Measurements from ENCODE around the gene PRDM15. TPM values are rescaled to one million over a fixed set of nuclear protein-coding genes. Genes with fewer than 3 reads are reported as not detected.

PRDM15 gene
- total RNA-seq, 1 experiment from 2014 or later, result 16.7 TPM

- no TSS peak for BruUV-seq (replicated peaks)
- DNase-seq (ENCODE audit: low spot score), result no peak
- no peak for TF ChIP-seq CTCF (conservative IDR thresholded peaks at IDR 0.05; ENCODE audit: low read depth, low read length)
- TF ChIP-seq EZH2 (IDR thresholded peaks at IDR 0.05; ENCODE audit: borderline replicate concordance, low read depth, low read length, poor library complexity, severe bottlenecking), result no peak
- intact Hi-C loops (cut with micrococcal nuclease; ENCODE audit: unreplicated experiment), result no loop called here
- Histone ChIP-seq H3K9me3 (ENCODE audit: low read depth, low read length, poor library complexity, severe bottlenecking) (no peaks in the 10 kb centered on the region), H3K36me3 (ENCODE audit: insufficient read depth, low read length, poor library complexity, severe bottlenecking) (no peaks in the 10 kb centered on the region), H3K4me1 (ENCODE audit: insufficient read depth, low read length, poor library complexity, severe bottlenecking) (peaks cover 59% of the 10 kb centered on the region), H3K4me3 (ENCODE audit: low read depth, low read length, poor library complexity, severe bottlenecking) (peak overlapping the region; percentile 70), H3K27ac (ENCODE audit: low read depth, low read length, poor library complexity, severe bottlenecking) (peak overlapping the region; percentile 90), H3K27me3 (replicated peaks; ENCODE audit: insufficient read depth, low read depth, low read length, poor library complexity) (peaks cover 3% of the 10 kb centered on the region)
- ChIA-PET CTCF (no interaction called here), POLR2A (ENCODE audit: low non-redundant PET) (no interaction called here)
These were observed 115.1 kb downstream of the PRDM15 start for GRCh38 chr21:41763996-41764395.

- Histone ChIP-seq H3K9me3 (ENCODE audit: low read depth, low read length, poor library complexity, severe bottlenecking) (no peaks in the 10 kb centered on the region), H3K4me1 (ENCODE audit: insufficient read depth, low read length, poor library complexity, severe bottlenecking) (peaks cover 61% of the 10 kb centered on the region), H3K27ac (ENCODE audit: low read depth, low read length, poor library complexity, severe bottlenecking) (peak overlapping the region; percentile 90), H3K4me3 (ENCODE audit: low read depth, low read length, poor library complexity, severe bottlenecking) (peak overlapping the region; percentile 70), H3K36me3 (ENCODE audit: insufficient read depth, low read length, poor library complexity, severe bottlenecking) (no peaks in the 10 kb centered on the region), H3K27me3 (replicated peaks; ENCODE audit: insufficient read depth, low read depth, low read length, poor library complexity) (peaks cover 3% of the 10 kb centered on the region)
- BruUV-seq (replicated peaks), result no TSS peak
- CTCF ChIA-PET, result no interaction called here
- POLR2A ChIA-PET (ENCODE audit: low non-redundant PET), result no interaction called here
- intact Hi-C loops (cut with micrococcal nuclease; ENCODE audit: unreplicated experiment), result no loop called here
- TF ChIP-seq EZH2 (IDR thresholded peaks at IDR 0.05; ENCODE audit: borderline replicate concordance, low read depth, low read length, poor library complexity, severe bottlenecking), result no peak
- TF ChIP-seq CTCF (conservative IDR thresholded peaks at IDR 0.05; ENCODE audit: low read depth, low read length), result no peak
- peak; percentile 89 for DNase-seq (ENCODE audit: low spot score)
These were observed 115.7 kb downstream of the PRDM15 start for GRCh38 chr21:41763398-41763931.

GRCh38 chr21:41762753-41763152, 116.4 kb downstream of the PRDM15 start:
- CTCF ChIA-PET, result interaction anchor here (0.6 kb wide), 1 partner anchor 81 kb away, joined by 3 read pairs; no protein-coding TSS in a partner anchor
- H3K4me3 ChIP-seq (ENCODE audit: low read depth, low read length, poor library complexity, severe bottlenecking), result peak overlapping the region; percentile 70
- POLR2A ChIA-PET (ENCODE audit: low non-redundant PET), result no interaction called here
- no peaks in the 10 kb centered on the region for H3K27me3 ChIP-seq (replicated peaks; ENCODE audit: insufficient read depth, low read depth, low read length, poor library complexity)
- BruUV-seq (replicated peaks), result TSS peak; percentile 3
- no peaks in the 10 kb centered on the region for H3K36me3 ChIP-seq (ENCODE audit: insufficient read depth, low read length, poor library complexity, severe bottlenecking)
- DNase-seq (ENCODE audit: low spot score), result no peak
- peak overlapping the region; percentile 90 for H3K27ac ChIP-seq (ENCODE audit: low read depth, low read length, poor library complexity, severe bottlenecking)
- intact Hi-C loops (cut with micrococcal nuclease; ENCODE audit: unreplicated experiment), result no loop called here
- TF ChIP-seq CTCF (conservative IDR thresholded peaks at IDR 0.05; ENCODE audit: low read depth, low read length), result no peak
- TF ChIP-seq EZH2 (IDR thresholded peaks at IDR 0.05; ENCODE audit: borderline replicate concordance, low read depth, low read length, poor library complexity, severe bottlenecking), result no peak
- H3K9me3 ChIP-seq (ENCODE audit: low read depth, low read length, poor library complexity, severe bottlenecking), result no peaks in the 10 kb centered on the region
- peaks cover 61% of the 10 kb centered on the region for H3K4me1 ChIP-seq (ENCODE audit: insufficient read depth, low read length, poor library complexity, severe bottlenecking)

All from A673 (cell line).